ENCODE measurements around the gene SCN10A. TPM values are rescaled to one million over a fixed set of nuclear protein-coding genes. Genes with fewer than 3 reads are reported as not detected.
A peak's percentile ranks its signal among the peaks of the same experiment; 100 is the strongest.

The SCN10A gene
- total and polyA plus RNA-seq, 9 of the 15 experiments (the other 6 are each of a cell fraction or from before 2014, with no cell fraction given) = not detected

DNA sequence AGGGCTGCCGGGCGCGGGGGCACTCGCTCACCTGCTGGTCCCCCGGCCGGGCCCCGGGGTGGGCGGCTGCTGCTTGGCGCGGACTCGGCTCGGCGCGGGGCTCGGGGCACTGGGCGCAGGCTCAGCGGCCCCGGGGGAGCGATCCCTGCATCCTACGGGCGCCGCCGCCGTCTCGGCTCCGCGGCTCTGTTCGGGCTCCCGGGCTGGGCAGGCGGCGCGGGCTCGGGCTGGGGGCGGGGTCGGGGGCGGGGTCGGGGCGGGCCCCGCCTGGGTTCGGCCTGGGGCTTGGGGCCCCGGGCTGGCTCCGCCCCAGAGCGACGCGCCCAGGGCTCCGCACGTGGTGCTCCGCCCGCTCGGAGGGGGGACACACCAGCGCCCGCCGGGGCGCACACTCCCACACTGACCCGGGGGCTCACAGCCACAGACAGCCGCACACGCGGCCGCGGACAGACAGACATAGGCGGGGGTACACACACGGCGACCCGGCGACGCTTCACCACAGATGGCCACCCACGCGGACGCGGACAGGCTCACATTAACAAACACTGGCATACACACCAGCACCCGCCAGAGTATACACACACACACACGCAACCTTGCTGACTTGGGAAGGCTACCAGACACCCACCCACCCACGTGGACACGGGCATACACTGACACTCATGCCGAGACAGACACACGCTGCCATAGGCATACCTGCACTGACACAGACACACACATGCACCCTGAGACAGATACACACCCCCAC lies 166.3 kb downstream of the SCN10A start, which contains the start of gene SCN5A (continued):
- TF ChIP-seq SNIP1 (IDR thresholded peaks at IDR 0.05; ENCODE audit: low read depth) (no peak), PATZ1 (CRISPR knock-in tag; IDR thresholded peaks at IDR 0.05; ENCODE audit: borderline replicate concordance) (no peak), RBM15 (IDR thresholded peaks at IDR 0.05; ENCODE audit: insufficient read depth, low read length) (no peak), ZNF436 (CRISPR knock-in tag; IDR thresholded peaks at IDR 0.05) (no peak), MTF1 (CRISPR knock-in tag; IDR thresholded peaks at IDR 0.05; ENCODE audit: borderline replicate concordance) (no peak), XRCC3 (IDR thresholded peaks at IDR 0.05) (no peak), MCM7 (IDR thresholded peaks at IDR 0.05) (no peak), TEAD1 (CRISPR knock-in tag; IDR thresholded peaks at IDR 0.05) (0 out of 4 replicates have a peak, but pooled peaks of 1 of the 2 experiments have one; percentile 19), E2F4 (CRISPR knock-in tag; IDR thresholded peaks at IDR 0.05; ENCODE audit: low read depth) (no peak), SMARCE1 (IDR thresholded peaks at IDR 0.05) (no peak), SP2 (IDR thresholded peaks at IDR 0.05; ENCODE audit: extremely low read depth, low read depth, low read length, poor library complexity, severe bottlenecking) (no peak), MYBL2 (IDR thresholded peaks at IDR 0.05; ENCODE audit: low read depth) (no peak), MYBL2 (CRISPR knock-in tag; IDR thresholded peaks at IDR 0.05; ENCODE audit: borderline replicate concordance) (no peak), DACH1 (IDR thresholded peaks at IDR 0.05; ENCODE audit: partially characterized antibody) (no peak), PYGO2 (tag; IDR thresholded peaks at IDR 0.05) (no peak), NR2F6 (CRISPR knock-in tag; IDR thresholded peaks at IDR 0.05) (no peak), ZSCAN32 (CRISPR knock-in tag; IDR thresholded peaks at IDR 0.05) (no peak), ATF7 (IDR thresholded peaks at IDR 0.05) (no peak), SRSF3 (IDR thresholded peaks at IDR 0.05; ENCODE audit: insufficient read depth, low read length) (no peak), ZHX1 (conservative IDR thresholded peaks at IDR 0.05; ENCODE audit: low read length) (no peak)
- TF ChIP-seq, protein P1, sequence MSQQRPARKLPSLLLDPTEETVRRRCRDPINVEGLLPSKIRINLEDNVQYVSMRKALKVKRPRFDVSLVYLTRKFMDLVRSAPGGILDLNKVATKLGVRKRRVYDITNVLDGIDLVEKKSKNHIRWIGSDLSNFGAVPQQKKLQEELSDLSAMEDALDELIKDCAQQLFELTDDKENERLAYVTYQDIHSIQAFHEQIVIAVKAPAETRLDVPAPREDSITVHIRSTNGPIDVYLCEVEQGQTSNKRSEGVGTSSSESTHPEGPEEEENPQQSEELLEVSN (IDR thresholded peaks at IDR 0.05; ENCODE audit: borderline replicate concordance in 1 of 2, extremely low read depth in 1 of 2, insufficient read depth in 1 of 2, insufficient read length in 1 of 2, low read depth in 1 of 2, low read length in 1 of 2, poor library complexity in 1 of 2, severe bottlenecking in 1 of 2) = peak; percentile 84 to 95
